ENCODE data around the gene CDH13.

Gene CDH13

DNA sequence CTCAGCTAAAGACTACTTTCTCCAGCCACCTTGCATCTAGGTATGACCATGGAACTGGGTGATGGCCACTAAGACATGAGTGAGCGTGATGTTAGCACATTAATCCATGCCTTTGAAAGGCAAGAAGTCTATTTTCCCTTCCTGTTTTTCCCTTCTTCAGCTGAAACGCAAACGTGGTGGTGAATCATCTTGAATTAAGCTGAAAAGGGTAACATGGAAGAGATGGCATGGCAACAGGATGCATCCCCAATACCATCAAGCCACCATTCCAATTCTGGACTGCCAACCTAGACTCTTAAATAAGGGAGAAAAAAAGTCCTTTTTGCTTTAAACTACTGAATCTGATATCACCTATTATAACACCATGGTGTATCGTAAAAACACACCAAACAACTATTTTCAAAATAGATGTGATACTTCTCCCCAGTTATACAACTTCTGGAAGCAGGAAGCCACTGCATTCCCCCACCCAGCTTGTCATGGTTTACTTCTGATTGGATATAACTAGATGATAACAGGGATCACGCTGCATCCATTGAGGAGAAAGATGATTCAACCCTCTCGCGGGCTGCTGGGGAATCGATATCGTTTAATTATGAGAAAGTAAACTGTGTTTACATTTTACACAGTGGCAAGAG lies 368.6 kb downstream of the CDH13 start:
- no peak for DNase-seq (ENCODE audit: low read depth in 2 of 2)

- no peak for DNase-seq (ENCODE audit: low read depth in 2 of 2)
These were observed 369.2 kb downstream of the CDH13 start for GRCh38 chr16:82995924-82996441.

- no peak for DNase-seq (ENCODE audit: low read depth in 2 of 2)
These were observed 370.0 kb downstream of the CDH13 start for GRCh38 chr16:82996814-82997213.

DNA sequence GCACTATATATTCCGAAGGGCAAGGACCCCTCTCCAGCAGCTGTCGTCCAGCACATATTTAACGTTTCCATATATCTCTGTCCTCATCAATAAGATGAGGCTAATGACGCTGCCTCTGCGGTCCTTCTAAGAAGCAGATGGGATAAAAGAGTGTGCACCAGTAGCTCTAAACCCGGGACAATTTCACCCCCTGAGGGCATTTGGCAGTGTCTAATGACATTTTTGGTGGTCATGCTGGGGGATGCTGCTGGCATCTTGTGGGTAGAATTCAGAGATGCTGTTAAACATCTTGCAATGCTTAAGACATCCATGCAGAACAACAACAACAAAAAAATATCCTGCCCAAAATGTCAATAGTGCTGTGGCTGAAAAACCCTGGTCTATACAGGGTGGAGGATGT lies 372.9 kb downstream of the CDH13 start:
- no peak for DNase-seq (ENCODE audit: low read depth in 2 of 2)

- DNase-seq (ENCODE audit: low read depth in 2 of 2) = no peak
These were observed 375.9 kb downstream of the CDH13 start for GRCh38 chr16:83002351-83003334.

GRCh38 chr16:83004868-83005652 lies 378.3 kb downstream of the CDH13 start:
- DNase-seq (ENCODE audit: low read depth in 2 of 2) = no peak

DNA sequence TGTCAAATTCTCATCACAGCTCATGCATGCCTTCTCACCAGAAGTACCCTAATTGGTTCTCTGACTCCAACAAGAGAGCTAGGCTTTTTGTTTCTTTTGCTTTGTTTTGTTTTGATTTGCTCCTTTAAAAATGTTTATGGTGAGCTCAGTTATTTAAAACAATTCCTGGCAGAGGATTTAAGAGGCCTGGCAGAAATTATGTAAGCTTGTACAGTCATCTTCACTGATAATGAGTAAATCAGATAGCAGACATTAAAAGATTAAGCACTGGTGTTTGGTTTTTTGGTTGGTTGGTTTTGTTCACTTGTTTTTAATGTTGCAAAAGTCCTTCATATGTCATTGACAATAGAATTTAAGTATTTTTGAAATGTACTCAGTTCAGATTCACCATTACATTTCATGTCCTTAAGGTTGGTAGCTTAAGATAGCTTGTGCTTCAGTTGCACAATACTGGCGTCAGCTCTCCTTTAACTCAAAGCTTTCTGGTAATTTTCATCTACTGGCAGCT lies 378.9 kb downstream of the CDH13 start:
- no peak for DNase-seq (ENCODE audit: low read depth in 2 of 2)

GRCh38 chr16:83010776-83011720 lies 384.3 kb downstream of the CDH13 start:
- no peak for DNase-seq (ENCODE audit: low read depth in 2 of 2)

DNA sequence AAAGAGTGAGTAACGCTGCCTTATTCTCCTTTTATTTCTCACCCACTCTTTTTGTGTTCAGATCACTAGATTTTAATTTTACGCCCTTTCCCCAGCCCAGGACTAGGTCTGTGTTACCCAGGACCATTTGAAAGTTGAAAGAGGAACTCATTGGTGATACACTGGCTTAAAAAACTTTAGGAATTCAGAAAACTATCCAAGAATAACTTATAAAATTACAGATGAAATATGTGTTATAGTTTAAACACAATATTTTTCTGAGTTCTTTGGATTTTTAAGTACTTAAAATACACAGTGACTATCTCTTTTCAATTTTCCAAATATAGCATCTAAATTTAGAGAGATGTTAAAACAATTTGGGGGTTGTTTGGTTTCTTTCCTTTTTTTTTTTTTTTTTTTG lies 385.2 kb downstream of the CDH13 start:
- DNase-seq (ENCODE audit: low read depth in 2 of 2) = no peak

GRCh38 chr16:83013071-83013470 lies 386.3 kb downstream of the CDH13 start:
- no peak for DNase-seq (ENCODE audit: low read depth in 2 of 2)

- DNase-seq (ENCODE audit: low read depth in 2 of 2) = no peak
These were observed 393.2 kb downstream of the CDH13 start for GRCh38 chr16:83019963-83020362.

- no peak for DNase-seq (ENCODE audit: low read depth in 2 of 2)
These were observed 394.3 kb downstream of the CDH13 start for GRCh38 chr16:83021045-83021444.

DNA sequence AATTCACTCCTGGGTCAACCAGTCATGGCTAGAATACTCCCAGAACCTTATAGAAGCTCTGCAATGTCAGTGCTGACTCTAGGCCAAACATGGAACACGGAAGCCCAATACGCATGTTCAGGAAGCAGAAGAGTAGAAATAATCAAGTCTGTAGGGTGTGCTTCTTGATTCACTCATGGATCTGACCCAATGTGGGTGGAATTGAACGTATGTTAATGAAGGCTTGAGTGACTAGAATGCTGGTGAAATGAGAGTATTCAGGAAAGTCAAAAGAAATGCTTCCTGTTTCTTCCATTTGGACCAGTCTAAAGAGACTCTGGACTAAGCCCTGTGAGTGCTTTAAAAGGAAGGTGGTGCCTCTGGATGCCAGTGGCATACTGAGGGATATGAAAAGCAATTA lies 395.0 kb downstream of the CDH13 start:
- DNase-seq (ENCODE audit: low read depth in 2 of 2) = no peak

DNA sequence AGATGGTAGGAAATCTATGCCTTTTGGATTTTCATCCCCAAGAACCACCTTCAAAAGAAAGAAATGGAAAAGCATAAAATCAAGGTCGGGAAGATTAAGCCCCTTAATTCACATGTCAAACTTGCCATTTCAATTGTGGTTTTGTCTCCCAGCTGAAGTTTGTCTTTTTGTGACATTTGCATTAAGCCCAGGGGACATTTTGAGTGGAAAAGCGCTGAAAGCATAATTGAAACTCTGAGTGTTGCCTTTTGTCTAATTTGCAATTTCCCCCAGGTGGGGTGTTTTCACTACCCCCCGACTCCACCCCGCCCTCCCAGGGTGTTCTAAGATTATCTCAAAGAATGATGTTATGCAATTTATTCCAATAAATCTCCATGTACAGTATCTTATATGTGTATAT lies 396.2 kb downstream of the CDH13 start:
- DNase-seq (ENCODE audit: low read depth in 2 of 2) = no peak

DNA sequence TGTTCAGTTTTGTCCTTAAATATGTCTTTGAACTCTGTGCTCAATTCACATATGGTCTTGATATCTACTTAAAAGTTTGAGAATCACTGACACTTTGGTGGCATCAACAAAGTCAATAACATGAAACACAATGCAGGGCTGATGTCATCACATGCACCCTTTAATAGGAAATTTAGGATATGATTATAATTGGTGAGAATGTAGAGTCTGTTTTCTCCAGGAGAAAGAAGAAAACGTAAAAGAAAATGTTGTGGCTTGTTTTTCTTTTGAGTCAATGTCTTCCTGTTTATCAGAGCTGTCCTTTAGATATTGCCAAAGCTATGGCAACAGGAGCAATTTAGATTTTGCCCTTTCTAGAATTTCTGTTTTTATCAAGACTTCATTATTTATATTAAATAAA lies 396.9 kb downstream of the CDH13 start:
- DNase-seq (ENCODE audit: low read depth in 2 of 2) = no peak

- DNase-seq (ENCODE audit: low read depth in 2 of 2) = no peak
These were observed 401.2 kb downstream of the CDH13 start for GRCh38 chr16:83027973-83028372.

DNA sequence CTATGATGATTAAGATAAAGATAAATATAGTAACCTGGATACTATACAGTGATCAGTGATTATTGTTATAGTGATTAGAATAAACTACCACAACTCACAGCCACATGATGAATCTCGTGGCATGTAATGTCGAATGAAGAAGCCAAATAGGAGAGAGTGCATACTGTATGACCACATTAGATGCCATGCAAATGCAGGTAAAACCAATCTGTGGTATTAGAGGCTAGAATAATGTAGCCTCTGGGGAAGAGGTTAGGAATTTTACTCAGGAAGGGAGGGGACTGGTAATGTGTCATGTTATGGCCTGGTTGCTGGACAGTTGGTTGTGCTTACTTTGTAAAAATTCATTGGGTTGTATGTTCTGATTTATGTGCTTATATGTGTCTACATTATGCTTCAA lies 402.7 kb downstream of the CDH13 start:
- DNase-seq (ENCODE audit: low read depth in 2 of 2) = no peak

- no peak for DNase-seq (ENCODE audit: low read depth in 2 of 2)
These were observed 404.8 kb downstream of the CDH13 start for GRCh38 chr16:83031524-83031923.

DNA sequence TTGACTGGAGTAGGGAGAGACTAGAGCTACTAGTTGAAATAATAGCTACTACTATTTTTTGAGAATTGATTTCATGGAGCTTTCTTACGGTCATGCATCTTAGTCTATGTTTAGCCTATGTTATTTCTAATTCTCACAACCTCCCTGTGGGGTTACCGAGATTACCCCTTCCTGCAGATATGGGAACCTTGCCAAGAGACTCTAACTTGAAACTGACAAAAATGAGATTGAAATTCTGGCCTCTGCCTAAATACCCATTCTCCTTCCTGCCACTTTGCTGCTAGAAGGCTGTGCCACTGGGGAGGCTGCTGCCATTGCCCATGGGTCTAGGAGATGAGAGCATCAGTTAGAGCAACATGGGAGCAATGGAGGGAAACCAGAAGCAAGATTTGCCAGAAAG lies 410.3 kb downstream of the CDH13 start:
- no peak for DNase-seq (ENCODE audit: low read depth in 2 of 2)

DNA sequence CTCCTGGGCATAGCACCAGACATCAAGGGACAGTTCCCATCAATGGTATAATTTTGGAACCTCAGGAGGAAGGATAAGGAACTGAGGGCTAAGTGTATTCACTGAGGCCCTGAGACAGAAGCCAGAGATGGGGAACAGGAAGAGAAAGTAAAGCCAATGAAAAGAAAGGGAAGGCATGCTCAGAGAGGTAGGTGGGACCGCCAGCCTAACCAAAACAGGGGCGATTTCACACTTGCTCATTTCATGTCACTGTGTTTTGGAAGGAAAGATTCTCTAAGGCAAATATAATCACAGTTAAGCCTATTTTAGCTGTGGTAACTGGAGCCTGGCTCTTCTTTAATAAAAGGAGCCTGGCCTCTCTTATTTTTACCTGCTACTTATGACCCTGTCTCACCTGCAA lies 411.1 kb downstream of the CDH13 start:
- DNase-seq (ENCODE audit: low read depth in 2 of 2) = no peak

DNA sequence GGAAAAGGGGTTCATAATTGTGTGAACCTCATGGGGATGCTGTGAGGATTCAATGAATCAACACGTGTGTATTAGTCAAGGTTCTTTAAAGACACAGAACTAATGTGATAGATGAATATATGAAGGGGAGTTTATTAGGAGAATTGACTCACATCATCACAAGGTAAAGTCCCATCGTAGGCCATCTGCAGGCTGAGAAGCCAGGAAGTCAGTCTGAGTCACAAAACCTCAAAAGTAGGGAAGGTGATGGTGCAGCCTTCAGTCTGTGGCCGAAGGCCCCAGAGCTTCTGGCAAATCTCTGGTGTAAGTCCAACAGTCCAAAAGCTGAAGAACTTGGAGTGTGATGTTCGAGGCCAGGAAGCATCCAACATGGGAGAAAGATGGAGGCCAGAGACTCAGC lies 413.4 kb downstream of the CDH13 start:
- no peak for DNase-seq (ENCODE audit: low read depth in 2 of 2)

Data from stimulated activated CD4-positive, alpha-beta T cell treated with anti-CD3 and anti-CD28 coated beads, Interleukin-4, amount 100 ng/mL, for 48 hours (primary cell).